GM06990 (cell line): ENCODE data around the gene TMTC1.

ENCODE experiments used
- DNase-seq: peaks from one replicate; pipeline ENCODE4 v3.0.0-alpha.2; 2011; ENCODE audit not compliant: insufficient read length; ENCODE audit errors: extremely low read depth
- H3K27me3 ChIP-seq: replicated peaks from 2 replicates; pipeline ENCODE4 v1.6.0; 2011; ENCODE audit warnings: low read length; ENCODE audit not compliant: control insufficient read depth, insufficient read depth
- H3K36me3 ChIP-seq: 2 replicates; pipeline ENCODE4 v1.5.1; 2011; ENCODE audit warnings: low read length; ENCODE audit not compliant: control insufficient read depth, insufficient read depth
- H3K4me3 ChIP-seq: replicated peaks from 2 replicates; pipeline ENCODE4 v1.5.1; 2011; ENCODE audit warnings: low read depth, mild to moderate bottlenecking, control low read depth, low read length
- CTCF ChIP-seq: IDR thresholded peaks from 2 replicates; pipeline ENCODE4 v1.5.1; 2011; ENCODE audit warnings: low read length, control low read depth, mild to moderate bottlenecking, inconsistent platforms; ENCODE audit not compliant: insufficient read depth, poor library complexity, severe bottlenecking

The TMTC1 gene

GRCh38 chr12:29682088-29682487 lies 101.7 kb downstream of the TMTC1 start:
- no peaks in the 10 kb centered on the region for H3K36me3 ChIP-seq
- H3K27me3 ChIP-seq: no peaks in the 10 kb centered on the region
- no peak for TF ChIP-seq CTCF
- no peak overlapping the region for H3K4me3 ChIP-seq
- DNase-seq: no peak

DNA sequence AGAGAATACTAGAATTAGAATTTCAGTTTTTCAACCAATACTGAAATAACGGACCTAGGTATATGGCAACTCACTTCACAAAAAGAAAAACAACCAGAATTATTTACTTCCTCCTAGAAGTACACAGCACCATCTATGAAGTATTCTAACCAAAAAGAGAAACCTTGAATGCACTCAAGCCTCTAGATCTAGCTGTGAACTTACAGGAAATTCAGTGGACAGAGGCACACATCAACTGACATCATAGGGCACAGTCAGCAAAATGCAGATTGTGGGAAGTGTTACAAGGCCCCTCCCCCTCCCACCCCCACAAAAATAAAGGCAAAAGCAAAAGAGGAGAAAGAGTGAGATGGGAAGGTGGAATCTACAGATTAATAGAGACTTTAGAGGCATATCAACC lies 102.4 kb downstream of the TMTC1 start:
- no peak for DNase-seq
- no peaks in the 10 kb centered on the region for H3K27me3 ChIP-seq
- H3K4me3 ChIP-seq: no peak overlapping the region
- TF ChIP-seq CTCF: no peak
- no peaks in the 10 kb centered on the region for H3K36me3 ChIP-seq

GRCh38 chr12:29676676-29677075 lies 107.1 kb downstream of the TMTC1 start:
- no peak overlapping the region for H3K4me3 ChIP-seq
- H3K27me3 ChIP-seq: no peaks in the 10 kb centered on the region
- no peak for DNase-seq
- no peaks in the 10 kb centered on the region for H3K36me3 ChIP-seq
- no peak for TF ChIP-seq CTCF

DNA sequence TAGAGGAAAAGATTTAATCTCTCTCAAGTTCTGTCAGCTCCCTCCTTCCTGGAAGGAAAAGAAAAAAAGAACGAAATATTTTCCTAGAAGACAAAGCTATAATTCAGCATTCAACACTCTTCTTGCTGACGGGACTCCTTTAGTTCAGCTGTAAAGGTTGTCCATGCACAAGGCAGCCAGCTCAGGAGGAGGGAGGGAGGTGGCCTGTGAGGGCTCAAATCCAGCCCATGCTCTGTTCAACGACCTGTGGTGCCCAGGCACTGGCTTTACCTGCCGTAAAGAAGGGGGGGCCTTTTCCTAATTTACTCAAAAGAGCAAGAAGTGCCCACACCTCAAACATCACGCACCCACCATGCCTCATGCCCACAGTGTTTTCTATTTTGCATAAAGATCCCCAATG lies 109.3 kb downstream of the TMTC1 start:
- no peak for TF ChIP-seq CTCF
- DNase-seq: no peak
- no peaks in the 10 kb centered on the region for H3K36me3 ChIP-seq
- no peaks in the 10 kb centered on the region for H3K27me3 ChIP-seq
- H3K4me3 ChIP-seq: no peak overlapping the region

- Histone ChIP-seq H3K4me3 (no peak overlapping the region), H3K36me3 (no peaks in the 10 kb centered on the region), H3K27me3 (no peaks in the 10 kb centered on the region; the same call in 1 of the 2 replicates)
- DNase-seq: no peak
- no peak for TF ChIP-seq CTCF
Measured at GRCh38 chr12:29673346-29673745, 110.4 kb downstream of the TMTC1 start.

GRCh38 chr12:29672580-29672979 lies 111.2 kb downstream of the TMTC1 start:
- Histone ChIP-seq H3K4me3 (no peak overlapping the region), H3K27me3 (no peaks in the 10 kb centered on the region; the same call in 1 of the 2 replicates), H3K36me3 (no peaks in the 10 kb centered on the region)
- DNase-seq: no peak
- TF ChIP-seq CTCF: no peak
